NCI-H1092 treated with DMSO at 0.1 percent for 48 hours (cell line): ENCODE measurements around the gene ZNF341.

Experiments
- DNase-seq: peaks from one replicate; lab custom pipeline; 2025; lab: John Stamatoyannopoulos, UW

ZNF341 gene

GRCh38 chr20:33796263-33796906 lies 64.6 kb downstream of the ZNF341 start:
- DNase-seq = no peak

GRCh38 chr20:33796907-33797544 lies 65.2 kb downstream of the ZNF341 start:
- no peak for DNase-seq

- no peak for DNase-seq
Observed at GRCh38 chr20:33798444-33798843, 66.6 kb downstream of the ZNF341 start.

GRCh38 chr20:33803921-33804337 lies 72.1 kb downstream of the ZNF341 start:
- DNase-seq = no peak

GRCh38 chr20:33808388-33808787 lies 76.6 kb downstream of the ZNF341 start:
- DNase-seq = no peak

GRCh38 chr20:33810259-33810658 lies 78.5 kb downstream of the ZNF341 start:
- no peak for DNase-seq

GRCh38 chr20:33810885-33811775 lies 79.3 kb downstream of the ZNF341 start, which contains the start of gene CHMP4B:
Gene CHMP4B (plus strand): TSS chr20:33811348. CDS start chr20:33811469, 121 bp downstream.
- DNase-seq = peak; percentile 98

GRCh38 chr20:33811776-33812151 lies 80.0 kb downstream of the ZNF341 start:
- peak; percentile 19 for DNase-seq

- no peak for DNase-seq
Observed at GRCh38 chr20:33812152-33812849, 80.5 kb downstream of the ZNF341 start.

GRCh38 chr20:33812908-33813462 lies 81.2 kb downstream of the ZNF341 start:
- DNase-seq = no peak

- DNase-seq = no peak
Observed at GRCh38 chr20:33814238-33814712, 82.5 kb downstream of the ZNF341 start.

GRCh38 chr20:33815671-33816070 lies 83.9 kb downstream of the ZNF341 start:
- no peak for DNase-seq

- no peak for DNase-seq
Observed at GRCh38 chr20:33816191-33816590, 84.4 kb downstream of the ZNF341 start.

- no peak for DNase-seq
Observed at GRCh38 chr20:33817411-33817810, 85.6 kb downstream of the ZNF341 start.

- DNase-seq = no peak
Observed at GRCh38 chr20:33819456-33819855, 87.7 kb downstream of the ZNF341 start.

GRCh38 chr20:33820362-33820761 lies 88.6 kb downstream of the ZNF341 start:
- no peak for DNase-seq

GRCh38 chr20:33821270-33821836 lies 89.6 kb downstream of the ZNF341 start:
- no peak for DNase-seq

- DNase-seq = no peak
Observed at GRCh38 chr20:33822423-33822822, 90.6 kb downstream of the ZNF341 start.

GRCh38 chr20:33822991-33823390 lies 91.2 kb downstream of the ZNF341 start:
- no peak for DNase-seq

GRCh38 chr20:33824852-33825251 lies 93.1 kb downstream of the ZNF341 start:
- no peak for DNase-seq
